Body of pancreas (tissue), 4 donors: Measurements from ENCODE around the gene SH3BP4. TPM values are rescaled to one million over a fixed set of nuclear protein-coding genes. Genes with fewer than 3 reads are reported as not detected.

ENCODE experiments used
- ATAC-seq: fragments of 150-250 bp; one replicate; pipeline ENCODE4 v1.9.1; 2016
- DNase-seq, 4 donors: peaks; one replicate each; pipeline ENCODE4 v3.0.0-alpha.2; 2019
- H3K27ac ChIP-seq, 4 donors: fragments of 200-600 bp; sonication (generic); 1 replicate in 3 of 4; 2 replicates in 1 of 4; pipeline versions ENCODE4 v1.5.1 to v1.6.1; 2016 to 2019; ENCODE audit warnings: mild to moderate bottlenecking in 1 of 4, mixed read lengths in 1 of 4, moderate library complexity in 1 of 4
- H3K27me3 ChIP-seq, 2 donors: fragments of 200-600 bp; sonication (generic); one replicate each; pipeline ENCODE4 v1.6.0; 2016; ENCODE audit warnings: mild to moderate bottlenecking in 1 of 2
- H3K36me3 ChIP-seq, 2 donors: fragments of 200-600 bp; sonication (generic); replicated peaks in 1 of 2; 2 replicates each; pipeline ENCODE4 v1.5.1; 2016; ENCODE audit warnings: low read depth in 2 of 2; ENCODE audit not compliant: insufficient read depth in 1 of 2
- H3K4me1 ChIP-seq: fragments of 200-600 bp; sonication (generic); one replicate; pipeline ENCODE4 v1.6.0; 2016
- H3K4me3 ChIP-seq, 2 donors: fragments of 200-600 bp; sonication (generic); 1 replicate in 1 of 2; 2 replicates in 1 of 2; pipeline ENCODE4 v1.5.1; 2016 to 2019
- H3K9me3 ChIP-seq, 3 donors: fragments of 200-600 bp; sonication (generic); 1 replicate in 2 of 3; 2 replicates in 1 of 3; pipeline ENCODE4 v1.5.1; 2016
- POLR2A ChIP-seq, 3 donors: fragments of 450-650 bp; IDR thresholded peaks; one replicate each; pipeline ENCODE4 v1.6.1; 2016; ENCODE audit warnings: antibody characterized with exemption in 3 of 3, mild to moderate bottlenecking in 2 of 3
- WGBS, 2 donors: methylation state at CpG; one replicate each; pipeline ENCODE4 v1.1.5; 2017; 5-methylcytosine and 5-hydroxymethylcytosine counted together
- intact Hi-C: fragments of 100-400 bp; cut with DNase I; formaldehyde crosslinking; loops from one replicate; pipeline ENCODE4 v1.15.1; 2023
- total RNA-seq, 2 donors: library from RNA; depleted of rRNA; stranded (reverse); fragments of >200 nt; gene quantifications; one replicate each; pipeline ENCODE4 v1.1.0, GENCODE V29; 2016
- TF ChIP-seq, protein P1 (sequence below), 7 experiments: fragments of 450-650 bp in 4 of 7; fragments of 200-600 bp in 3 of 7; sonication (generic) in 3 of 7; IDR thresholded peaks; one replicate each; pipeline ENCODE4 v1.5.1; 2016 to 2019; ENCODE audit warnings: antibody characterized with exemption in 7 of 7

SH3BP4 gene
- total RNA-seq, 2 donors from 2014 or later = 62.6 to 71.9 TPM

DNA sequence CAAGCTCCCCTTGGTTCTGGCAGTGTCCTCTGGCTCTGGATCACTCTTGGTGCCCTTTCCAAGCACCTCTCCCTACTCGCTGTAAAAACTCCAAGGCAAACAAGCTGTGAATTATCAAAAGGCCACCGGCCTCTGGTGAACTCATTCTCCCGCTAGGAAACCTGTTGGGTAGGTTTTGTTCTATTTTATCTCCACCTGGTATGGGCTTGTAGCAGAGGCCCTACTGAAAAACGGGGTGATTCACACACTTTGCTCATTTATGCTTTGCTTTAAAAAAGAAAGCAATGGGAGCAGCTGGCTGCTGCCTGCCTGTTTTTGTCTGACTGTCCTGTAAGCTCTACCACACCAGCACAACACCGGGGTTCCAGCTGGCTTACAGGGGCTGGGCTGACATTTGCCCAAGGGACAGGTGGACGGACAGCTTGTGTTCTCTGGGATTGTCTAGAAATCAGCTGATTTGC, 56.8 kb downstream of the SH3BP4 start:
- DNase-seq = peak; percentile 77 to 92 (median 84)
- H3K4me3 ChIP-seq = no peak overlapping the region

DNA sequence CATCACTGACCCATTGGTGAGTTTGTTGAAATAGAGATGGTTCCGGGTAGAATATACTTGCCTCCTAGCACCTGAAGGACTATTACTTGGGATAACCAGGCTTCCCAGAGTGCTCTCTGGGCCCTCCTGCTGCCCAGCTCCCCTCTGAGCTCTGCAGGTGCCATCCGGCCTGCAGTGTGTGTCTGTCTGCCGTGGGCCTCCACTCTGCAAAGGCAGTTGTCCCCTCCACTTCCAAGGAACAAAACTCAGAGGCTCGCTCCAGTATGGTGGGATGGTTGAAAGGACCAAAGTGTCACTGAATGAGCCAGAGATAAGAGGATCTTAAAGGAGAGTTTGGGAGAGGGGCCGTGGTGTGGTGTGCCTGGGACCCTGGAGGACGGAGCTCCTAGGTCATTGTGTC, 57.3 kb downstream of the SH3BP4 start:
- no peak for DNase-seq
- Histone ChIP-seq H3K9me3 (no peaks in the 10 kb centered on the region), H3K27me3 (no peaks in the 10 kb centered on the region), H3K36me3 (no peaks in the 10 kb centered on the region), H3K4me1 (peaks cover 91% of the 10 kb centered on the region), H3K4me3 (no peak overlapping the region), H3K27ac (peak overlapping the region; percentile 91 to 95 (median 92))
- WGBS, 2 donors = 39 to 48% methylated on average over 6 of the region's 6 CpGs
- intact Hi-C loops = no loop called here
- ATAC-seq = no peak
- TF ChIP-seq POLR2A (IDR thresholded peaks at IDR 0.05) = no peak
- TF ChIP-seq, protein P1, sequence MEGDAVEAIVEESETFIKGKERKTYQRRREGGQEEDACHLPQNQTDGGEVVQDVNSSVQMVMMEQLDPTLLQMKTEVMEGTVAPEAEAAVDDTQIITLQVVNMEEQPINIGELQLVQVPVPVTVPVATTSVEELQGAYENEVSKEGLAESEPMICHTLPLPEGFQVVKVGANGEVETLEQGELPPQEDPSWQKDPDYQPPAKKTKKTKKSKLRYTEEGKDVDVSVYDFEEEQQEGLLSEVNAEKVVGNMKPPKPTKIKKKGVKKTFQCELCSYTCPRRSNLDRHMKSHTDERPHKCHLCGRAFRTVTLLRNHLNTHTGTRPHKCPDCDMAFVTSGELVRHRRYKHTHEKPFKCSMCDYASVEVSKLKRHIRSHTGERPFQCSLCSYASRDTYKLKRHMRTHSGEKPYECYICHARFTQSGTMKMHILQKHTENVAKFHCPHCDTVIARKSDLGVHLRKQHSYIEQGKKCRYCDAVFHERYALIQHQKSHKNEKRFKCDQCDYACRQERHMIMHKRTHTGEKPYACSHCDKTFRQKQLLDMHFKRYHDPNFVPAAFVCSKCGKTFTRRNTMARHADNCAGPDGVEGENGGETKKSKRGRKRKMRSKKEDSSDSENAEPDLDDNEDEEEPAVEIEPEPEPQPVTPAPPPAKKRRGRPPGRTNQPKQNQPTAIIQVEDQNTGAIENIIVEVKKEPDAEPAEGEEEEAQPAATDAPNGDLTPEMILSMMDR (IDR thresholded peaks at IDR 0.05) = no peak

More for the DNA sequence above, 56.8 kb downstream of the SH3BP4 start:
- no peaks in the 10 kb centered on the region for H3K36me3 ChIP-seq
- TF ChIP-seq, protein P1 (IDR thresholded peaks at IDR 0.05) = peak in 1 of 7 experiments; percentile 14
- peak in 2 of 3 donors; percentile 42 to 49 for TF ChIP-seq POLR2A (IDR thresholded peaks at IDR 0.05)
- ATAC-seq = peak; percentile 85
- no peaks in the 10 kb centered on the region for H3K27me3 ChIP-seq
- WGBS, 2 donors = 18 to 20% methylated on average over 6 of the region's 6 CpGs
- intact Hi-C loops = no loop called here
- H3K9me3 ChIP-seq = no peaks in the 10 kb centered on the region
- peaks cover 96% of the 10 kb centered on the region for H3K4me1 ChIP-seq
- peak overlapping the region; percentile 91 to 95 (median 92) for H3K27ac ChIP-seq

DNA sequence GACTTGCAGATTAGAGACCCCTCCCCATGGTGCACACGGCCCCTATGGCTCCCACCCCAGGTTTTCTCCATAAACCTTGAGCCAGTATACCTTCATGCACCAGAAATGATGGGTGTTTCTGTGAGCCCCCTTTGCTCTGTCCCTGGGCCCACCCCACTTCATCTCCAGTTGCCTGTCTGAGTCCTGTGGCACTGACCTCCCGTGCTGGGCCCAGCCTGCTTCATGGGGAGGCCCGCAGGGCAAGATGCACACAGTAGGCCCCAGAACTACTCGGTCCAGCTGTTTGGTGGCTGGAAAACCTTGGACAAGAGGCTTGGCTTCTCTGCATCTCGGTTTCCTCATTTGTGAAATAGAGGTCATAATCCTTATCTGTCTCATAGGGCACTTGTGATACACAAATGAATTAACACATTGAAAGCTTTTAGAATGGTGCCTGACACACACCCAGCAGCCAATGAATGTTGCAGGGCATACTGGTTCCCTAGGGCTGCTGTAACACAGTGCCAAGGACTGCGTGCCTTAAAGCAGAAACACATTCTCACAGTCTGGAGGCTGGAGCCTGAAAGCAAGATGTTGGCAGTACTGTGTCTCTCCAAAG, 58.4 kb downstream of the SH3BP4 start:
- DNase-seq = no peak
- Histone ChIP-seq H3K27ac (peak overlapping the region; percentile 91 to 95 (median 92)), H3K36me3 (no peaks in the 10 kb centered on the region)

DNA sequence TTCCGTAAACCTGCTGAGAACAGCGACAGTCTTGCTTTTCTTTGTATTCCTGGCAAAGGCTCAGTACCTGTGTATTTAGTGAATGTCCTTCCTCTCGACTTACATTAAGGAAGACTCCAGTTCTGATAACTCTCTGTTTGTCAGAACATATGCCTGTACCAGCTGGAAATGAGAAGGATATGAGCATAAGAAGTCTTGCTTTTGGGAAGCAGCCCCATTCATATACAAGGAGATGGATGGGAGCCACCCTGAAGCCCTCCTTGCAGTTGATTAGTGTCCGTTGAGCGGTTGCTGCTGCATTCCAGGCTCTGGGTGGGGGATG, 59.8 kb downstream of the SH3BP4 start:
- Histone ChIP-seq H3K36me3 (no peaks in the 10 kb centered on the region), H3K27ac (peak overlapping the region; percentile 19 to 92 (median 92)), H3K27me3 (no peaks in the 10 kb centered on the region), H3K9me3 (no peaks in the 10 kb centered on the region), H3K4me3 (no peak overlapping the region), H3K4me1 (peaks cover 66% of the 10 kb centered on the region)
- intact Hi-C loops = no loop called here
- 49 to 56% methylated on average over 3 to 5 of the region's 5 CpGs for WGBS, 2 donors
- ATAC-seq (no peak), DNase-seq (no peak)
- TF ChIP-seq, protein P1 (IDR thresholded peaks at IDR 0.05) = no peak
- no peak for TF ChIP-seq POLR2A (IDR thresholded peaks at IDR 0.05)

More for the DNA sequence above, 58.4 kb downstream of the SH3BP4 start:
- Histone ChIP-seq H3K4me1 (peaks cover 80% of the 10 kb centered on the region), H3K27me3 (no peaks in the 10 kb centered on the region), H3K9me3 (no peaks in the 10 kb centered on the region), H3K4me3 (no peak overlapping the region)
- intact Hi-C loops = no loop called here
- TF ChIP-seq POLR2A (IDR thresholded peaks at IDR 0.05) = no peak
- TF ChIP-seq, protein P1 (IDR thresholded peaks at IDR 0.05) = no peak
- WGBS, 2 donors = 36 to 53% methylated on average over 4 to 6 of the region's 6 CpGs
- ATAC-seq = no peak
